GM19328 (cell line): ENCODE results near the gene NAP1L5.

ENCODE experiments used
- ATAC-seq: cut with Tn5 transposase; IDR thresholded peaks from one replicate; pipeline ENCODE4 v1.9.1; 2021; ENCODE audit warnings: mild to moderate bottlenecking, moderate library complexity; ENCODE audit not compliant: unreplicated experiment

The NAP1L5 gene

GRCh38 chr4:88722828-88723227 lies 25.2 kb upstream of the NAP1L5 start:
- no peak for ATAC-seq

GRCh38 chr4:88722276-88722780 lies 24.7 kb upstream of the NAP1L5 start:
- no peak for ATAC-seq

- ATAC-seq: no peak
These were observed 23.1 kb upstream of the NAP1L5 start for GRCh38 chr4:88720451-88721428.

GRCh38 chr4:88719381-88719780 lies 21.8 kb upstream of the NAP1L5 start:
- ATAC-seq: no peak

DNA sequence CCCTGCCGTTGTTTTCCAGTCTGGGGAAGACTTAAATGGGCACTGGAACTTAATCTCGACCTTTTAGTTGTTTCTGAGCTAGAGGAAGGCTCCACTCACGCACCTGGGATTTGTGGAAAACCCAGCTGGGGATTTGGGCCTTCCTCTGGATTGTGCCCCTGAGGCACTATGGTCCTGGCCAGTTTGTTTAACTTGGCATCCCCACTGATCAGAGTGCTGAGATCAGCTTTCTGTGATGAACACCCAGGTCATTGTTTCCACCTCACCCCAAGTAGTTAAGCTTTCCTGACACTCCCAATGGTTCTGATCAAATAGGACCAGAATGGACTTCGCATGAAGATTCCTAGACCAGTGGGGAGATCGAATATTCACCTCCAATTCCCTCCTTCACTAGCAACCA lies 20.5 kb upstream of the NAP1L5 start:
- ATAC-seq: no peak

GRCh38 chr4:88713782-88714181 lies 16.2 kb upstream of the NAP1L5 start:
- ATAC-seq: no peak

- no peak for ATAC-seq
These were observed 12.4 kb upstream of the NAP1L5 start for GRCh38 chr4:88709989-88710388.

DNA sequence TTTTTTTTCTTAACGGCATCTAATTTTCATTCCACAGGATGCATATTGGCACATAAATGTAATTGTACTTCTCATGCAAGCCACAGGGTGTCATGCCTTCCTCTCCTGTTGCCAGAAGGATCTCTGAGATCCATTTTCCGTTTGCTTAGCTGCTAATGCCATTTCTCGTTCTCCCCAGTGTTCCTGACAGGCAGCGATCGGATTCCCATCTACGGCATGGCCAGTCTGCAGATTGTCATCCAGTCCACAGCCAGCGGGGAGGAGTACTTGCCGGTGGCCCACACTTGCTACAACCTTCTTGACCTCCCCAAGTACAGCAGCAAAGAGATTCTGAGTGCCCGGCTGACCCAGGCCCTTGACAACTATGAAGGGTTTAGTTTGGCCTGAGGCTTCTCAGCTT lies 8.9 kb upstream of the NAP1L5 start:
- no peak for ATAC-seq

- ATAC-seq: no peak
These were observed 8.3 kb upstream of the NAP1L5 start for GRCh38 chr4:88705805-88706492.

DNA sequence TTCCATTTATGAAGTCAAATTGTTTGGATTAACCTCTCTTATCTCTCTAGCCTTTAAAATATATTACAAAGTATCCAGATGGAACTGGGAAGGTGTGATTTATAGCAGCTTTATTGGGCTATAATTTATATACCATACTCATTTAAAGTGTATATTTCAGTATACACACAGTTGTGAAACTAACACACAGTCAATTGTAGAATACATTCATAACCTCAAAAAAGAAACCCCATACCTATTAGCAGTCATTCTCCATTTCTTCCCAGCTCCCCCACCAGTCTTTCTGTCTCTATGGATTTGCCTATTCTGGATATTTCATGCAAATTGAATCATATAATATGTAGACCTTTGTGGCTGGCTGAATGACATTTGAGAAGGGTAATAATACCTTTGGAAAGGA lies 7.6 kb upstream of the NAP1L5 start:
- no peak for ATAC-seq

- no peak for ATAC-seq
These were observed 5.2 kb upstream of the NAP1L5 start for GRCh38 chr4:88702782-88703181.

GRCh38 chr4:88698519-88698918 lies 890 bp upstream of the NAP1L5 start:
- no peak for ATAC-seq

DNA sequence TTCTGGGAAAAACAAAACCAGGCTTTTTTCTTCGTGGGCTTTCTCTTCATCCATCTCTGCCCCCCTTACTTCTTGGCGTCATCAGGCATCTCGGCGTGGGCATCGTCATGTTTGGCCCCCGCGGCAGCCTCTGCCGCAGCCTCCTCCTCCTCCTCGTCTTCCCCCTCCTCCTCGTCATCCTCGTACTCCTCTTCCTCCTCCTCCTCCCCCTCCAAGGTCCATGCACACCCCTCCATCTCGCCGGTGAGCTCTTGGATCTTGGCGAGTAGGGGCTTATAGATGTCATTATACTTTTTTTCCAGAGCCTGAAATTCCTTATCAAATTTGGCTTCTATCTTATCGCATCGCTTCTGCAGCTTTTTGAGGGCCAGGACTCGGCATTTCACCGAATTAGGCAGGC lies 488 bp downstream of the NAP1L5 start:
- no peak for ATAC-seq

GRCh38 chr4:88696630-88697029 lies 999 bp downstream of the NAP1L5 start:
- ATAC-seq: no peak

DNA sequence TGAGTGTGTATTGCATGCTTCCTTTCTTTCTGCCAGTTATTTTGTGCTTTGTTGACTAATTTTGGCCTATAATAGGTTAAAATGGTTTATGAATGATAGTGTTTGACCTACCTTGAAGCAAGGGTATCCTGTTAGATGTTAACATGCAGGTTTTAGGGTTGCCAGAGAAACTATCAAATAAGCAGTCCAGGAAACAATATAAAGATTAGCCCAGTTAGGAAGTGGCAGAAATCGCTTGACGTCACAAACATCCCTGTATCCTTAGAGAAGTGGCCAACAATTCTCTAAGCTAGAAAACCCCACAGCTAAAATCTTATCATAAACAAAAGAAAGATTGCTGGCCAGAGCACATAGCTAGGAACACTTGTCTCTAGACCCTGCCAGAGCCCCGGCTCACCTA lies 3.8 kb downstream of the NAP1L5 start:
- ATAC-seq: no peak

GRCh38 chr4:88690355-88690754 lies 7.3 kb downstream of the NAP1L5 start:
- ATAC-seq: no peak

GRCh38 chr4:88681209-88681608 lies 16.4 kb downstream of the NAP1L5 start:
- ATAC-seq: no peak

DNA sequence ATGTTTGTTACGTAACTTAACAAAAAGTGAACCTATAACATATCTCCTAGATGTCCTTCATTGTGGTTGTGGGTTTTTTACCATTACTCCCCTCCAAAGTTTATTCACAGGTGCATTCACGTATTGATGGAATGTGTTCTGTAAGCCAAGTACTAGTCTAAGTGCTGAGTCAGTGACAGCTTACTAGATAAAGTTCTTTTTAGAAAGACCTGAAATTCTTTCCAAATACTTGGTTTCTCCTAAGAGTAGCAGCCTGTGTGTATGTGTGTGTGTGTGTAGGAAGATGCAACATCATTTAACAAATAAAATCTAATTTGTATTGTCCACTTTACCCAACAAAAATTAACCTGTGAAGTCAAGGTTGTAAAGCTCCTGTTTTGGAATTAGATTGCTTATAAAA lies 22.1 kb downstream of the NAP1L5 start:
- no peak for ATAC-seq

- ATAC-seq: no peak
These were observed 22.6 kb downstream of the NAP1L5 start for GRCh38 chr4:88674979-88675378.

GRCh38 chr4:88674565-88674964 lies 23.1 kb downstream of the NAP1L5 start:
- ATAC-seq: no peak

DNA sequence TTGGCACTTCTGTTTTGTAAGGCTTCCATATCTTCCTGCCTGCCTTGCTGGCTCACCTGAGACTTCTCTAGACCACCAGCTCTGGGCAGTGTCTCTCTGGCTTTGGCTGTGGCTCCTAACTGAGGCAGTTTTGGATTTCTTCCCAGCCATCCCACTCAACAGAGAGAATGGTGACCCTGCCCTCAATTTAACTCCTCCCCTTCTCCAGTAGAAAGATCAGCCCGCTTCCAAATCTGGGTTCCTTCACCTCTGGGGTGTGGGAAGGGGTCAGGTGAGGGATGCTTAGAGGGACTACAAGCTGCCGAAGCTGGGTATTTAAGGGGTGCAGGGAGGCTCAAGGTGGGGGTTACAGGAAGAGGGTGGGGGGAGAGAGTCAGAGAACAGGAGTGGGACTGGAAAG lies 23.7 kb downstream of the NAP1L5 start:
- no peak for ATAC-seq

DNA sequence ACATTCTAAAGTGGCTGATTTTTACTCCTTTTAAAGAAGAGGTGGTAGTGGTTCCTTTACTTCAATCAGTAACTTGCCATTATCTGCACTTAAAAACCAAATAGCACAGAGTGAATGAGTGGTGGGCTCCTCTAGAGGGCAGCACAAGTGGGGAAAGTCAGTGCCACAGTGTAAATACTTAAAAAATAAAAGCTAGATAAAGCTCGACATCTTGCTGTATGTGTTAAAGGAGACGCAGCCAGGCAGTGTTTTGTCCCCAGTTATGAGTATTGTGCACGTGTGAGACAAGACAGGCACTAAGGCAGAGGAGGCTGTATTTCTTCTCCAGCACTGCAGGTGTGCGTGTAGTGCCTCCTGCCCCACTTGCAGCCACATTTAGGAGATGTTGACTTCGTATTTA lies 24.6 kb downstream of the NAP1L5 start:
- ATAC-seq: no peak
